MV-4-11 (cell line): ENCODE measurements around the gene PNMA1.

Source experiments
- DNase-seq: peaks from one replicate; lab custom pipeline; 2025; lab: John Stamatoyannopoulos, UW

PNMA1 gene

GRCh38 chr14:73663548-73664212 lies 50.5 kb downstream of the PNMA1 start:
- no peak for DNase-seq

- peak; percentile 66 for DNase-seq
Measured at GRCh38 chr14:73662487-73662943, 51.7 kb downstream of the PNMA1 start.

GRCh38 chr14:73661872-73662271 lies 52.3 kb downstream of the PNMA1 start:
- DNase-seq: no peak
